ENCODE data around the gene SUFU.

Gene SUFU

DNA sequence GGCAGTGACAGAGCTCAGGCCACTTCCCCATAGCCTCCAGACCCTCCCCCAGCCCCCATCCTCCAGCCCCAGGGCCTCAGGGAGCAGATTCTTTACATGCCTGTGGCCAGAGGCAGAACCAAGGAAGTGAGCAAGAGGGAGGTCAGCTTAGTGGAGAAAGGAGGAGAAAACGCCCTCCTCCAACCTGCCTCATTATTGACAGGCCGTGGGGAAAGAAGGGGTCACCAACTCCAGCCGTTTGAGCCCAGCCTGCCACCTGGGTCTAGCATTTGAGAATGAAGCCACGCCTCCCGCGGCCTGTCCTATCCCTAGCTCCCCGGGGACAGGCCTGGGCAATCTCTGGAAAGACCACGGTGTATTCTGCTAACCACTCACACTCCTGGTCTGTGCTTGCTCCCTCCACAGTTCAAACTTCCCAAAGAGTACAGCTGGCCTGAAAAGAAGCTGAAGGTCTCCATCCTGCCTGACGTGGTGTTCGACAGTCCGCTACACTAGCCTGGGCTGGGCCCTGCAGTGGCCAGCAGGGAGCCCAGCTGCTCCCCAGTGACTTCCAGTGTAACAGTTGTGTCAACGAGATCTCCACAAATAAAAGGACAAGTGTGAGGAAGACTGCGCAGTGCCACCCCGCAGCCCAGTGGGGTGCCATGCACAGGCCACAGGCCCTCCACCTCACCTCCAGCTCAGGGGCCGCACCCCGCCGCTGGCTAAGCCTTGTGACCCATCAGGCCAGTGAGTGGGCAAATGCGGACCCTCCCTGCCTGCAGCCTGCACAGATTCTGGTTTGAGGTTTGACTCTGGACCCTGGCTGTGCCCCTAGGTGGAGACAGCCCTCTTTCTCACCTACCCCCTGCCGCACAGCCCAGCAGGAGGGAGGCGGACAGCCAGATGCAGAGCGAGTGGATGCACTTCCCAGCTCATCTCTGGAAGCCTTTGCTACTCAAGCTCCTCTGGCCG, 126.2 kb downstream of the SUFU start:
- Histone ChIP-seq H4K20me1 (ENCODE audit: insufficient read depth, low read length) (no peaks in the 10 kb centered on the region), H3K27ac (ENCODE audit: low read length) (no peak overlapping the region), H3K9ac (ENCODE audit: low read length) (no peak overlapping the region), H3K4me3 (ENCODE audit: low read length) (no peak overlapping the region), H3K27me3 (ENCODE audit: low read depth, low read length) (no peaks in the 10 kb centered on the region), H3K4me2 (ENCODE audit: low read length) (no peak overlapping the region), H2AFZ (ENCODE audit: low read depth, low read length) (no peak overlapping the region), H3K36me3 (replicated peaks; ENCODE audit: low read depth, low read length) (no peaks in the 10 kb centered on the region), H3K79me2 (ENCODE audit: low read length) (no peaks in the 10 kb centered on the region), H3K4me1 (ENCODE audit: low read length) (peaks cover 3% of the 10 kb centered on the region; the same call in 1 of the 2 replicates), H3K9me3 (ENCODE audit: insufficient read depth, low read length) (no peaks in the 10 kb centered on the region)
- TF ChIP-seq, protein P1, sequence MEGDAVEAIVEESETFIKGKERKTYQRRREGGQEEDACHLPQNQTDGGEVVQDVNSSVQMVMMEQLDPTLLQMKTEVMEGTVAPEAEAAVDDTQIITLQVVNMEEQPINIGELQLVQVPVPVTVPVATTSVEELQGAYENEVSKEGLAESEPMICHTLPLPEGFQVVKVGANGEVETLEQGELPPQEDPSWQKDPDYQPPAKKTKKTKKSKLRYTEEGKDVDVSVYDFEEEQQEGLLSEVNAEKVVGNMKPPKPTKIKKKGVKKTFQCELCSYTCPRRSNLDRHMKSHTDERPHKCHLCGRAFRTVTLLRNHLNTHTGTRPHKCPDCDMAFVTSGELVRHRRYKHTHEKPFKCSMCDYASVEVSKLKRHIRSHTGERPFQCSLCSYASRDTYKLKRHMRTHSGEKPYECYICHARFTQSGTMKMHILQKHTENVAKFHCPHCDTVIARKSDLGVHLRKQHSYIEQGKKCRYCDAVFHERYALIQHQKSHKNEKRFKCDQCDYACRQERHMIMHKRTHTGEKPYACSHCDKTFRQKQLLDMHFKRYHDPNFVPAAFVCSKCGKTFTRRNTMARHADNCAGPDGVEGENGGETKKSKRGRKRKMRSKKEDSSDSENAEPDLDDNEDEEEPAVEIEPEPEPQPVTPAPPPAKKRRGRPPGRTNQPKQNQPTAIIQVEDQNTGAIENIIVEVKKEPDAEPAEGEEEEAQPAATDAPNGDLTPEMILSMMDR (IDR thresholded peaks at IDR 0.05; ENCODE audit: low read depth, low read length) = no peak
- TF ChIP-seq EZH2phosphoT487 (IDR thresholded peaks at IDR 0.05; ENCODE audit: low read depth) = no peak

GRCh38 chr10:102630663-102631062, 126.9 kb downstream of the SUFU start:
- no peaks in the 10 kb centered on the region for H4K20me1 ChIP-seq (ENCODE audit: insufficient read depth, low read length)
- H3K4me2 ChIP-seq (ENCODE audit: low read length) = no peak overlapping the region
- H3K36me3 ChIP-seq (replicated peaks; ENCODE audit: low read depth, low read length) = no peaks in the 10 kb centered on the region
- H3K9me3 ChIP-seq (ENCODE audit: insufficient read depth, low read length) = no peaks in the 10 kb centered on the region
- H3K79me2 ChIP-seq (ENCODE audit: low read length) = no peaks in the 10 kb centered on the region
- H3K4me3 ChIP-seq (ENCODE audit: low read length) = no peak overlapping the region
- H3K27me3 ChIP-seq (ENCODE audit: low read depth, low read length) = no peaks in the 10 kb centered on the region
- H3K27ac ChIP-seq (ENCODE audit: low read length) = no peak overlapping the region
- no peak overlapping the region for H3K9ac ChIP-seq (ENCODE audit: low read length)
- H2AFZ ChIP-seq (ENCODE audit: low read depth, low read length) = no peak overlapping the region
- H3K4me1 ChIP-seq (ENCODE audit: low read length) = peaks cover 2% of the 10 kb centered on the region; the same call in 1 of the 2 replicates
- TF ChIP-seq, protein P1 (IDR thresholded peaks at IDR 0.05; ENCODE audit: low read depth, low read length) = no peak
- no peak for TF ChIP-seq EZH2phosphoT487 (IDR thresholded peaks at IDR 0.05; ENCODE audit: low read depth)

GRCh38 chr10:102631525-102632393, 128.0 kb downstream of the SUFU start:
- no peak overlapping the region for H3K4me2 ChIP-seq (ENCODE audit: low read length)
- no peak for TF ChIP-seq EZH2phosphoT487 (IDR thresholded peaks at IDR 0.05; ENCODE audit: low read depth)
- TF ChIP-seq, protein P1 (IDR thresholded peaks at IDR 0.05; ENCODE audit: low read depth, low read length) = no peak
- H3K9me3 ChIP-seq (ENCODE audit: insufficient read depth, low read length) = no peaks in the 10 kb centered on the region
- no peak overlapping the region for H3K9ac ChIP-seq (ENCODE audit: low read length)
- no peaks in the 10 kb centered on the region for H3K4me1 ChIP-seq (ENCODE audit: low read length)
- no peaks in the 10 kb centered on the region for H4K20me1 ChIP-seq (ENCODE audit: insufficient read depth, low read length)
- no peak overlapping the region for H3K27ac ChIP-seq (ENCODE audit: low read length)
- H3K27me3 ChIP-seq (ENCODE audit: low read depth, low read length) = no peaks in the 10 kb centered on the region
- H3K36me3 ChIP-seq (replicated peaks; ENCODE audit: low read depth, low read length) = no peaks in the 10 kb centered on the region
- H3K4me3 ChIP-seq (ENCODE audit: low read length) = no peak overlapping the region
- H3K79me2 ChIP-seq (ENCODE audit: low read length) = no peaks in the 10 kb centered on the region
- H2AFZ ChIP-seq (ENCODE audit: low read depth, low read length) = no peak overlapping the region
